ENCODE measurements around the gene FCAR.
"Not testable (repeated sequence)": the region's sequence is repeated elsewhere in the genome, so short reads cannot be mapped to it uniquely, and the experiment has no call there.

Gene FCAR

DNA sequence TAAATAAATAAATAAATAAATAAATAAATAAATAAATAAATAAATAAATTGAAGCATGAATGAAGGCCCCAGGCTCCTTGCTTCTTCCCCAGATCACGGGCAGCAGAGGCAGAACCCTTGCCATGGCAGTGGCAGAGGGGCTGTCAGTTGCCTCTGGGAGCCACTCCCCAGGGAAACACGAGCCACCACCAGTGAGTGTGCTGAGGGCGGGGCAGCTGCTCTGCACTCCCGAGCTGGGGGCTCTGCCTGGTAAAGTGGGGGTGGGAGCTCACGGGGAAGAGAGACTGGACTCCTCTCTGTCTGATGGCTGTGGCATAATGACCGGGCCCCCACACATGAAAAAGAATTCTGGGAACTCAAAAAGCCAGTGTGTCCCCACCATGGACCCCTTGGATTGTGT is 7.8 kb downstream of the FCAR start:
- TF ChIP-seq, protein P1, sequence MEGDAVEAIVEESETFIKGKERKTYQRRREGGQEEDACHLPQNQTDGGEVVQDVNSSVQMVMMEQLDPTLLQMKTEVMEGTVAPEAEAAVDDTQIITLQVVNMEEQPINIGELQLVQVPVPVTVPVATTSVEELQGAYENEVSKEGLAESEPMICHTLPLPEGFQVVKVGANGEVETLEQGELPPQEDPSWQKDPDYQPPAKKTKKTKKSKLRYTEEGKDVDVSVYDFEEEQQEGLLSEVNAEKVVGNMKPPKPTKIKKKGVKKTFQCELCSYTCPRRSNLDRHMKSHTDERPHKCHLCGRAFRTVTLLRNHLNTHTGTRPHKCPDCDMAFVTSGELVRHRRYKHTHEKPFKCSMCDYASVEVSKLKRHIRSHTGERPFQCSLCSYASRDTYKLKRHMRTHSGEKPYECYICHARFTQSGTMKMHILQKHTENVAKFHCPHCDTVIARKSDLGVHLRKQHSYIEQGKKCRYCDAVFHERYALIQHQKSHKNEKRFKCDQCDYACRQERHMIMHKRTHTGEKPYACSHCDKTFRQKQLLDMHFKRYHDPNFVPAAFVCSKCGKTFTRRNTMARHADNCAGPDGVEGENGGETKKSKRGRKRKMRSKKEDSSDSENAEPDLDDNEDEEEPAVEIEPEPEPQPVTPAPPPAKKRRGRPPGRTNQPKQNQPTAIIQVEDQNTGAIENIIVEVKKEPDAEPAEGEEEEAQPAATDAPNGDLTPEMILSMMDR (IDR thresholded peaks at IDR 0.05; ENCODE audit: low read depth, low read length) = no peak
- Histone ChIP-seq H3K27ac (no peak overlapping the region), H3K27me3 (ENCODE audit: insufficient read depth, low read depth, severe bottlenecking) (peaks cover 87% of the 10 kb centered on the region), H3K9me3 (ENCODE audit: severe bottlenecking) (no peaks in the 10 kb centered on the region), H3K4me3 (ENCODE audit: low read depth, low read length) (no peak overlapping the region), H3K36me3 (no peaks in the 10 kb centered on the region)
- no peak for DNase-seq

DNA sequence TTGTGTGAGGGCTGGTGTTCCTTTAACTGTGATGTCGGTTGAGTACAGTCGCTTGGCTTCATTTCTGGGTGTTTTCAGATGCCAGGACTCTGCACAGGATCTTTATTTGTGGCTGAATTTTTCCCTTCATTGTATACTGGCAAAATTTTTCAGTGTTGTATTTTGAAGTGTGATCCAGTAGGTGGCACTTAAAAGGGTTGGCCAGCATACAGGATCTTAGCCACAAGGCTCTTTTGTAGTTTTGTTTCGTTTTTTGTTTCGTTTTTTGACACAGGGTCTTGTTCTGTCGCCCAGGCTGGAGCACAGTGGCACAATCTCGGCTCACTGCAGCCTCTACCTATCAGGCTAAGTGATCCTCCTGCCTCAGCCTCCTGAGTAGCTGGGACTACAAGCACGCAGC is 8.7 kb downstream of the FCAR start:
- no peak overlapping the region for H3K27ac ChIP-seq
- TF ChIP-seq, protein P1 (IDR thresholded peaks at IDR 0.05; ENCODE audit: low read depth, low read length) = no peak

DNA sequence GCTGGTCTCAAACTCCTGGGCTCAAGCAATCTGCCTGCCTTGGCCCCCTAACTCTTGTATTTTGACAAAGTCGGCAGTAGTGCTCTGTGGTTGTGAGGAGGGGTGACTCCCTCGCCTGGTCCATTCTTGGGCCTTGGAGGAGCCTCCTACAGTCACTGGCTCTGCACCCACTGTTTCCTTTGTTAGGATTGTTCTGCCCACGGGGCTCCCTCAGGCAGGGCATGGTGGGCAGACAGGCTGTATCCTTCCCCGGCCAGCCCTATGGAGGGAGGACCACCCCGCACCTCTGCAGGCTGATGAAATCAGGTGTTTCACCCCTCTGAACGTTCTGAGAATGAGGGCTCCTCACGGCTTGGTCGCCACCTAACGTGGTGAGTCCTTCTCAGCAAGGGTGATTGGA is 9.2 kb downstream of the FCAR start:
- TF ChIP-seq, protein P1 (IDR thresholded peaks at IDR 0.05; ENCODE audit: low read depth, low read length) = no peak
- H3K9me3 ChIP-seq (ENCODE audit: severe bottlenecking) = no peaks in the 10 kb centered on the region
- H3K27me3 ChIP-seq (ENCODE audit: insufficient read depth, low read depth, severe bottlenecking) = peaks cover 88% of the 10 kb centered on the region
- no peaks in the 10 kb centered on the region for H3K36me3 ChIP-seq
- no peak for DNase-seq
- no peak overlapping the region for H3K4me3 ChIP-seq (ENCODE audit: low read depth, low read length)
- no peak overlapping the region for H3K27ac ChIP-seq

More for the DNA sequence above, 8.7 kb downstream of the FCAR start:
- H3K36me3 ChIP-seq = no peaks in the 10 kb centered on the region
- no peaks in the 10 kb centered on the region for H3K9me3 ChIP-seq (ENCODE audit: severe bottlenecking)
- peaks cover 88% of the 10 kb centered on the region for H3K27me3 ChIP-seq (ENCODE audit: insufficient read depth, low read depth, severe bottlenecking)
- no peak for DNase-seq
- H3K4me3 ChIP-seq (ENCODE audit: low read depth, low read length) = no peak overlapping the region

DNA sequence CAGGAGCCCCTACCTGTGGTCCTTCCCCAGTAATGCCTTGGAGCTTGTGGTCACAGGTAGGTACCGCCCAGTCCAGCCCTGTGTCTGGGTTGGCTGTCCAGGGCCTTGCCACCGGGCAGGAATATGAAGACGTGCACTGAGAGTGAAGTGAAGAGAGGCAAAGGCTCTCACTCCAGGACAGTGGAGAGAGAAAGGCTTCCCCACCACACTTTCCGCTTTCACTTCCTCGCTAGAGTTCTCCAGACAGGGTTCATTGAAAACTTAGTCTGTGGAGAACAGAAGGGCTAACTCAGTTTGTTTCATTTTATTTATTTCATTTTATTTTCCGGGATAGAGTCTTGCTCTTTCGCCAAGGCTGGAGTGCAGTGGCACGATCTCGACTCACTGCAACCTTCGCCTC is 14.2 kb downstream of the FCAR start:
- no peak for DNase-seq
- H3K9me3 ChIP-seq (ENCODE audit: severe bottlenecking) = no peaks in the 10 kb centered on the region
- TF ChIP-seq, protein P1 (IDR thresholded peaks at IDR 0.05; ENCODE audit: low read depth, low read length) = no peak
- no peak overlapping the region for H3K27ac ChIP-seq
- H3K4me3 ChIP-seq (ENCODE audit: low read depth, low read length) = no peak overlapping the region
- peaks cover 82% of the 10 kb centered on the region for H3K27me3 ChIP-seq (ENCODE audit: insufficient read depth, low read depth, severe bottlenecking)
- no peaks in the 10 kb centered on the region for H3K36me3 ChIP-seq

DNA sequence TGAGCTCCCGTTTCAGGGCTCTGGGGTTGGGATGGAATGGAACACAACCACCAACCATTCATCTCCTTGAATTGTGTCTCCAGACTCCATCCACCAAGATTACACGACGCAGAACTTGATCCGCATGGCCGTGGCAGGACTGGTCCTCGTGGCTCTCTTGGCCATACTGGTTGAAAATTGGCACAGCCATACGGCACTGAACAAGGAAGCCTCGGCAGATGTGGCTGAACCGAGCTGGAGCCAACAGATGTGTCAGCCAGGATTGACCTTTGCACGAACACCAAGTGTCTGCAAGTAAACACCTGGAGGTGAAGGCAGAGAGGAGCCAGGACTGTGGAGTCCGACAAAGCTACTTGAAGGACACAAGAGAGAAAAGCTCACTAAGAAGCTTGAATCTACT is 15.5 kb downstream of the FCAR start:
- Histone ChIP-seq H3K36me3 (no peaks in the 10 kb centered on the region), H3K4me3 (ENCODE audit: low read depth, low read length) (no peak overlapping the region), H3K27ac (no peak overlapping the region), H3K27me3 (ENCODE audit: insufficient read depth, low read depth, severe bottlenecking) (peaks cover 78% of the 10 kb centered on the region), H3K9me3 (ENCODE audit: severe bottlenecking) (no peaks in the 10 kb centered on the region)
- DNase-seq = no peak
- TF ChIP-seq, protein P1 (IDR thresholded peaks at IDR 0.05; ENCODE audit: low read depth, low read length) = no peak

DNA sequence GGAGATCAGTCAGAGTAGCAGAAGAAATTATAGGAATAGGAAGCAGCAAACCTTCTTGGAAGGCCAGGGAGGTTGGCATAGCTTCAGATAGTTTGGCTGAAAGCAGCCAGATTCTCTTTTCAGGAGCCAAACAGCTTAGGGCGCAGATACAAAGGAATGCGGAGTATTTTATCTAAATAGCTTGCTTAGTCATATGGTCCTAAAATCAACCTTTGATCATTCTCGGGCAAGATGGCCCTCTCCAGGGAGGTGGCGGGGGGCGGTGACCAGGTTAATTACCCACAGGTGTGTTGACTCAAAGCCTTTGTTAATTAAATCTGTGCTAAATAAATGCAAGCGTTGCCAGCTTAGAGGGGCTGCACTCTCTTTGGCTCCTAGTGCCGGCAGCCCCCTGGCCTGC is 19.4 kb downstream of the FCAR start:
- Histone ChIP-seq H3K36me3 (no peaks in the 10 kb centered on the region), H3K27me3 (ENCODE audit: insufficient read depth, low read depth, severe bottlenecking) (peaks cover 46% of the 10 kb centered on the region), H3K9me3 (ENCODE audit: severe bottlenecking) (no peaks in the 10 kb centered on the region), H3K27ac (no peak overlapping the region), H3K4me3 (ENCODE audit: low read depth, low read length) (no peak overlapping the region)
- TF ChIP-seq, protein P1 (IDR thresholded peaks at IDR 0.05; ENCODE audit: low read depth, low read length) = no peak
- no peak for DNase-seq

DNA sequence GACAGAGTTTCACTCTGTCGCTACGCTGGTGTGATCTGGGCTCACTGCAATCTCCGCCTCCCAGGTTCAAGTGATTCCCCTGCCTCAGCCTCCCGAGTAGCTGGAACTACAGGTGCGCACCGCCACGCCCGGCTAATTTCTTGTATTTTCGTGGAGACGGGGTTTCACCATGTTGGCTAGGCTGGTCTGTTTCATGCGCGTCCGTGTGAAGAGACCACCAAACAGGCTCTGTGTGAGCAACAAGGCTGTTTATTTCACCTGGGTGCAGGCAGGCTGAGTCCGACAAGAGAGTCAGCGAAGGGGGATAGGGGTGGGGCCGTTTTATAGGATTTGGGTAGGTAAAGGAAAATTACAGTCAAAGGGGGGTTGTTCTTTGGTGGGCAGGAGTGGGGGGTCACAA is 20.1 kb downstream of the FCAR start:
- H3K36me3 ChIP-seq; H3K4me3 ChIP-seq (ENCODE audit: low read depth, low read length); DNase-seq; H3K27ac ChIP-seq; H3K9me3 ChIP-seq (ENCODE audit: severe bottlenecking): not testable (repeated sequence)
- peaks cover 43% of the 10 kb centered on the region for H3K27me3 ChIP-seq (ENCODE audit: insufficient read depth, low read depth, severe bottlenecking)
